Activated B cell treated with CpG ODN at 0.5 μM for 24 hours (primary cell): ENCODE results near the gene CNTNAP2. TPM values are rescaled to one million over a fixed set of nuclear protein-coding genes. Genes with fewer than 3 reads are reported as not detected.

Experiments
- ATAC-seq: fragments of 200-7000 bp; cut with Tn5 transposase; one replicate; pipeline ENCODE4 v1.10.0; 2021; ENCODE audit warnings: low read depth, mild to moderate bottlenecking, moderate library complexity
- CTCF ChIA-PET: fragments of 350-600 bp; sonication (Branson Sonifier 250); formaldehyde crosslinking; loops from one replicate; lab custom pipeline; 2021; ENCODE audit warnings: antibody characterized with exemption; lab: Charles Lee
- POLR2A ChIA-PET: fragments of 350-600 bp; sonication (Branson Sonifier 250); formaldehyde crosslinking; loops from one replicate; lab custom pipeline; 2021; ENCODE audit warnings: antibody characterized with exemption; lab: Charles Lee
- DNase-seq: peaks from one replicate; pipeline ENCODE4 v3.0.0; 2022
- H3K27ac Mint-ChIP-seq: one replicate; pipeline ENCODE4 v1.8.0; 2020; ENCODE audit warnings: mixed read lengths
- H3K27me3 Mint-ChIP-seq: one replicate; pipeline ENCODE4 v1.8.0; 2021; ENCODE audit warnings: mixed read lengths
- H3K36me3 Mint-ChIP-seq: one replicate; pipeline ENCODE4 v1.8.0; 2021; ENCODE audit warnings: low read depth, mixed read lengths
- H3K4me1 Mint-ChIP-seq: one replicate; pipeline ENCODE4 v1.8.0; 2021; ENCODE audit warnings: mixed read lengths
- H3K4me3 Mint-ChIP-seq: one replicate; pipeline ENCODE4 v1.8.0; 2020; ENCODE audit warnings: mild to moderate bottlenecking, mixed read lengths
- H3K9me3 Mint-ChIP-seq: one replicate; pipeline ENCODE4 v1.8.0; 2020; ENCODE audit warnings: mixed read lengths
- intact Hi-C: fragments of 100-400 bp; cut with micrococcal nuclease; formaldehyde crosslinking; loops from one replicate; pipeline ENCODE4 v1.15.1; 2024
- total RNA-seq: library from RNA; stranded (reverse); gene quantifications from 2 replicates; pipeline ENCODE4 v1.2.3, GENCODE V29; 2022
- TF ChIP-seq, protein P1 (sequence below): fragments of 200-600 bp; IDR thresholded peaks from one replicate; pipeline ENCODE4 v1.8.0; 2022; ENCODE audit warnings: antibody characterized with exemption, mild to moderate bottlenecking

CNTNAP2 gene
- total RNA-seq, 1 donor from 2014 or later = 0.84 TPM

DNA sequence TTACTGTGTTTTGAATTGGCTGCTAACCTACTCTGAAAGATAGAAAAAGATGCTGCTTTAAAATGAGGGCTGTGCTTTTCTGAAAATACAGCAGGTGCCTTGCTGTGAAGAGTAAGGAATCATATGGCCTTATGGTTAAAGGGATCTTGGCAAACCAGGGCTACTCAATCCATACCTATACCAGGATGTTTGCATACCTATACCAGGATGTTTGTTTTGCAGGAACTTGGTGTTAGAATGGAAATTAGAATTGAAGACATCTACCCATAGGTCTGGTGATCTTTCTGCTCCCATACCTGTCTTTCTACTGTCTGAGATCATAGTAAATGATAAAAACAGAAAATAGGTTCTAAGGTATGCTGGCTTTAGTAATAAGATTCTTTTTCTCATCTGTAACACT lies 2273.8 kb downstream of the CNTNAP2 start:
- Mint-ChIP-seq H3K36me3 (peaks cover 51% of the 10 kb centered on the region), H3K27me3 (no peaks in the 10 kb centered on the region), H3K27ac (no peak overlapping the region), H3K4me3 (no peak overlapping the region), H3K9me3 (peaks cover 3% of the 10 kb centered on the region), H3K4me1 (peaks cover 6% of the 10 kb centered on the region)
- TF ChIP-seq, protein P1, sequence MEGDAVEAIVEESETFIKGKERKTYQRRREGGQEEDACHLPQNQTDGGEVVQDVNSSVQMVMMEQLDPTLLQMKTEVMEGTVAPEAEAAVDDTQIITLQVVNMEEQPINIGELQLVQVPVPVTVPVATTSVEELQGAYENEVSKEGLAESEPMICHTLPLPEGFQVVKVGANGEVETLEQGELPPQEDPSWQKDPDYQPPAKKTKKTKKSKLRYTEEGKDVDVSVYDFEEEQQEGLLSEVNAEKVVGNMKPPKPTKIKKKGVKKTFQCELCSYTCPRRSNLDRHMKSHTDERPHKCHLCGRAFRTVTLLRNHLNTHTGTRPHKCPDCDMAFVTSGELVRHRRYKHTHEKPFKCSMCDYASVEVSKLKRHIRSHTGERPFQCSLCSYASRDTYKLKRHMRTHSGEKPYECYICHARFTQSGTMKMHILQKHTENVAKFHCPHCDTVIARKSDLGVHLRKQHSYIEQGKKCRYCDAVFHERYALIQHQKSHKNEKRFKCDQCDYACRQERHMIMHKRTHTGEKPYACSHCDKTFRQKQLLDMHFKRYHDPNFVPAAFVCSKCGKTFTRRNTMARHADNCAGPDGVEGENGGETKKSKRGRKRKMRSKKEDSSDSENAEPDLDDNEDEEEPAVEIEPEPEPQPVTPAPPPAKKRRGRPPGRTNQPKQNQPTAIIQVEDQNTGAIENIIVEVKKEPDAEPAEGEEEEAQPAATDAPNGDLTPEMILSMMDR = no peak
- DNase-seq (no peak), ATAC-seq (no peak)
- POLR2A ChIA-PET = no interaction called here
- CTCF ChIA-PET = no interaction called here
- intact Hi-C loops = no loop called here

- TF ChIP-seq, protein P1 = no peak
- no peak for ATAC-seq
- Mint-ChIP-seq H3K27me3 (no peaks in the 10 kb centered on the region), H3K4me1 (peaks cover 13% of the 10 kb centered on the region), H3K27ac (no peak overlapping the region), H3K36me3 (peaks cover 43% of the 10 kb centered on the region), H3K9me3 (peaks cover 3% of the 10 kb centered on the region), H3K4me3 (no peak overlapping the region)
- intact Hi-C loops = no loop called here
- no peak for DNase-seq
- ChIA-PET POLR2A (no interaction called here), CTCF (no interaction called here)
These were observed 2275.0 kb downstream of the CNTNAP2 start for GRCh38 chr7:148391591-148391990.

- TF ChIP-seq, protein P1 = no peak
- no peaks in the 10 kb centered on the region for H3K9me3 Mint-ChIP-seq
- H3K4me3 Mint-ChIP-seq = no peak overlapping the region
- peaks cover 23% of the 10 kb centered on the region for H3K36me3 Mint-ChIP-seq
- no peaks in the 10 kb centered on the region for H3K27me3 Mint-ChIP-seq
- POLR2A ChIA-PET = no interaction called here
- no peak overlapping the region for H3K27ac Mint-ChIP-seq
- ATAC-seq (no peak), DNase-seq (no peak)
- intact Hi-C loops = no loop called here
- CTCF ChIA-PET = no interaction called here
- peaks cover 33% of the 10 kb centered on the region for H3K4me1 Mint-ChIP-seq
These were observed 2278.0 kb downstream of the CNTNAP2 start for GRCh38 chr7:148394582-148394981.

DNA sequence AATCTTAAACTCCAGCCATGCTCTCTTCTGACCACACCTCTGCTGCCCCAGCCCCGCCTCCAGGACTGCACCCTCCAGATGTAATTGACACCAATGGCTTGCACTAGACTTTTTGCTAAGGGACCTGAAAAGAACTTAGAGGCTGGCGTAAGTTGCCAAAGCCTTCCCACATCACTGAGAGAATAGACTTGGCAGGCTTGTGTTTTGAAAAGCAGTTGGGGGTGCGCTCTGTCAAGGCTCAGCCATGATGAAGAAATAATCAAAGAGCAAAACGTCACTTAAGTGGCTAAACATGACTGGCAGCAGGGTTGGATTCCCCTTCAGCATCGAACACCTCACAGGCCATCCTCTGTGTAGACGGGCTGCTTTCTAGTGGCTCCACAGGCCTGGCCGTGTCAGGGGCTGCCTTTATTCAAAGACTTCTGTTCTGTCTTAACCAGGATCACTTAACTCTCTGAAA lies 2278.8 kb downstream of the CNTNAP2 start:
- ATAC-seq (no peak), DNase-seq (no peak)
- peaks cover 19% of the 10 kb centered on the region for H3K36me3 Mint-ChIP-seq
- H3K9me3 Mint-ChIP-seq = no peaks in the 10 kb centered on the region
- H3K27me3 Mint-ChIP-seq = no peaks in the 10 kb centered on the region
- ChIA-PET CTCF (no interaction called here), POLR2A (no interaction called here)
- no peak overlapping the region for H3K4me3 Mint-ChIP-seq
- H3K4me1 Mint-ChIP-seq = peaks cover 36% of the 10 kb centered on the region
- H3K27ac Mint-ChIP-seq = no peak overlapping the region
- intact Hi-C loops = no loop called here
- TF ChIP-seq, protein P1 = no peak

- no peak for ATAC-seq
- H3K27me3 Mint-ChIP-seq = no peaks in the 10 kb centered on the region
- ChIA-PET POLR2A (no interaction called here), CTCF (no interaction called here)
- H3K4me3 Mint-ChIP-seq = no peak overlapping the region
- TF ChIP-seq, protein P1 = no peak
- no peak for DNase-seq
- peaks cover 16% of the 10 kb centered on the region for H3K36me3 Mint-ChIP-seq
- H3K4me1 Mint-ChIP-seq = peaks cover 36% of the 10 kb centered on the region
- H3K9me3 Mint-ChIP-seq = no peaks in the 10 kb centered on the region
- intact Hi-C loops = no loop called here
- no peak overlapping the region for H3K27ac Mint-ChIP-seq
These were observed 2279.6 kb downstream of the CNTNAP2 start for GRCh38 chr7:148395990-148396716.
